ENCODE data around the gene GDA. TPM values are rescaled to one million over a fixed set of nuclear protein-coding genes. Genes with fewer than 3 reads are reported as not detected.

The GDA gene
- total RNA-seq, 1 donor from 2014 or later, result 2.4 TPM

DNA sequence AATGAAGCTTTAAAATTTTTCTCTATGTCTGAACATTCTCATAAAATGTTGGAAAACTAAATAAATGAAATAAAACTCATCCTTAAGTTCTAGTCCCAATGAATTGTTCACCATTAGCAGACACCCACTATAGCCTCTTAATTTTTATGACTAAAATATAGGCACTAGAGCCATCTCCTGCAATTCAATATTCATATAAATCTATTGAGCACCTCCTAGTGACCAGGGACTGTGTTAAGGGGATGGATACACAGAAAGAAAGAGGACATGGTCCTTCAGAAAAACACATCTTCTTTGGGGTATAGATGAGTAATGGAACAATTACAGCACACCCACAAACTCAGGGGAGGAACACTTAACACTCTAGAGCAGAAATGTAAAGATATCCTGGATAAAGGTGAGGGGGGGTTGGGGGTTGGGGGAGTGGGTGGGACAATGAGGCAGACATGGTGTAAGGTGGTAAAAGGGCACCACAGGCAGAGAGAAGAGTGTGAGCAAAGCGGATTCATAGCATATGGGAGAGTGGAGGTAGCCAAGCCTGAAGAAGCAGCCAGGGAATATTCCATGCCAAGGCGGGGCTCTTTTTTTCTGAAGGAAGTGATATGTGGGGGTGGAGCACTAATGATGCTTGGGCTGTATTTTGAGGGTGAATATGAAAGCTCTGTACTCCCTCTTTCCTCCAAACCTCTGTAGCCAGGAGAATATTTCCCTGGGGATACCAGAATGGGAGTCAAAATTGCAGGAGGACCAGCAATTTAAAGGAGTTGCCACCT lies 3.3 kb upstream of the GDA start:
- ATAC-seq, result no peak
- no peak for DNase-seq (ENCODE audit: low spot score)
- intact Hi-C loops (cut with DNase I), result no loop called here

DNA sequence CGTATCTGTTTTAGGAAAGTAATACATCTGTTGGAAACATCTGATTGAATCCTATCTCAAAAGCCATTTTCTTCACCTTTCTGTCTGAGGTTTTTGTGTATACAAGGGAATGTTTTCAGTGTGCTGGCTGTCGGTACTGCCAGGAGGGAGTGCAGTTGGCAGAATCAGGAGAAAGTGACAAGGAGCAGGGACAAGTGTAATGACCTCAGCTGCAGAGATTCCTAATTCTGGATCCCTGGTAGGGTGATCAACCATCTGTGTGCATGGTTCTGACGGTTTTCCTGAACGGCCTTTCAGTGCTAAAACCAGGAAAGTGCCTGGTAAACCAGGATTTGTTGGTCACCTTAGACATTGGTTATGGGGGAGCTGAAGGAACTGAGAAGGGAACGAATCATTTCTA lies 1.6 kb upstream of the GDA start:
- DNase-seq (ENCODE audit: low spot score) (no peak), ATAC-seq (no peak)
- intact Hi-C loops (cut with DNase I), result no loop called here

DNA sequence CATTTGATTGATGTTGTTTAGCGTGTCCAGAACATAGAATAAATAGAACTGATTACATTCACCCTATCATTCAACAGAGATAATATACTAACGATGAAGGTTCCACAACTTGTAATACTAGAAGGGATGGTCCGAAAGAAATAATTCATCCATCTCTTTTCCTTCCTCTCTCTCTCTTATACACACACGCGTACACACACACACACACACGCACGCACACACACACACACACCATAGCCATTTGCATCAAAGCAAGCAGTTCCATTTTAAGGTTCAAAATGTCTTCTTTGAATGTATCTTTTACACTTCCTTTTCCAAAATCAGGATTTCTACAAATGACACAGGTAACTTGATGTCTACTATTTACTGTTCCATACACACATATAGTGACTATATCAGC lies 887 bp downstream of the GDA start:
- no peak for ATAC-seq
- DNase-seq (ENCODE audit: low spot score), result no peak
- intact Hi-C loops (cut with DNase I), result no loop called here

DNA sequence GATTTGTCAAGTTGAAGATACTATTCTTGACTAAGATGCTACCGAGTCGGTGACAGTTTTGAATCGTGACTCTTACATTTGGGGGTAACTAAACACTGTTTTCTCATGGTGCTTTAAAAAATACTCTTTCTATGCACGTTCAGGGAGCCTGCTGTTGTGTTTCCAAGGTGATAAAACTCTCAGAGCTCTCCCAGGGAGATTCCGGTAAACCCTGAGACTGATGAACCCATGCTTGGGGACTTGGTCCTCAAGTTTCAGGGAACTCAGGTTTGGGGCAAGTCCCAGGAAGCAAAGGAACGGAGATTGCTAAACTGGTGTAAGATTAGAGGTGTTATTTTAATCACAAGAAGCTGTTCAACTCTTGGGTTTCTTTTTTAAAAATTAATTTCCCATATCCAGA lies 1.4 kb downstream of the GDA start:
- DNase-seq (ENCODE audit: low spot score), result no peak
- intact Hi-C loops (cut with DNase I), result no loop called here

DNA sequence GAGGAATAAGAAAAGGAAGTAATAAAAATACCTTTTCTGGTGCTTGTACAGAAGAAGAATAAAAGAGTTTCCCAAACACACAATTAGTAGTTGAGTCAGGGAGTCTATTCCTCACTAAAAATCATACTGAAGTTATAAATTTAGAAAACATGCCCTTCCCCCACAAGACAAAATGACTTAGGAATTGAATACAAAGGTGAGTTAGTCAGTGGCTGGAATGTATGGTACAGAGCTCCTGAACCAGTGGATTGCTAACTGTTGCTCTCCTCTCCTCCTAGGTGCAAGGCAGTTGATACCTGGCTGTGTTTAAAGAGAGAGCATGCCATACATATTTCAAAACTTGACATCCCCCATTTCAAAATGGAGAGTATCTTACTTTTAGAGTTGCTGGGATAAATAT lies 1.9 kb downstream of the GDA start:
- intact Hi-C loops (cut with DNase I), result no loop called here
- no peak for ATAC-seq
- no peak for DNase-seq (ENCODE audit: low spot score)

More for the DNA sequence above, 1.4 kb downstream of the GDA start:
- no peak for ATAC-seq

DNA sequence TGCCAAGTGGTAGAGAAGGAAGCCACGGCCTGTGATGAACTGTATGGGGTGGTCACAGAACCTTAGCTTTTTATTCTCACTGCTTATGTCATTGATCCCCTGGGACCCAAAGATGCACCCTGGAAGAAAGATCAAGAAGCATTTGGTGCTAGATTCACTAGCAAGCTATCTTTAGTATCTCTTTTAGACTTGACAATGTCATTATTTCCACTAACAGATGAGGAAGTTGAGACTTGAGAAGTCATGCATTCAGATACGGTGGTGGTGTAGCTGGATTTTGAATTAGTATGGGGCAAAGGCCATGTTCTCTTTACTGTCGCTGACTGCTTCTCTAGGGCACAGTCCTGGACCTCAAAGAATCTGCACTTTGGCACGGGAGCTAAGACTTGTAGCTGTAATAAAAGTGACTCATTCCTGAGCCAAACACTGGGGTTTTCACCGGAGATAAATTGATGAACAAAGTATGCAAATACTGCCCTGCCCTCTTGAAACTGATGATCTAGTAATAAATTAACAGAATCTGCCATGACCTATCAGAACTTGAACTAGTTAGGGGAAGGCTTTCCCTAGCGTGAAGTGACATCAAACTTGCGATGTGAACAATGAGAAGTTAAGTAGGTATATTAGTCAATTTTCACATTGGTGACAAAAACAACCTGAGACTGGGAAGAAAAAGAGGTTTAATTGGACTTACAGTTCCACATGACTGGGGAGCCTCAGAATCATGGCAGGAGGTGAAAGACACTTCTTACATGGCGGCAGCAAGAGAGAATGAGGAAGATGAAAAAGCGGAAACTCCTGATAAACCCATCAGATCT lies 5.4 kb downstream of the GDA start:
- ATAC-seq (no peak), DNase-seq (ENCODE audit: low spot score) (no peak)
- intact Hi-C loops (cut with DNase I), result no loop called here

DNA sequence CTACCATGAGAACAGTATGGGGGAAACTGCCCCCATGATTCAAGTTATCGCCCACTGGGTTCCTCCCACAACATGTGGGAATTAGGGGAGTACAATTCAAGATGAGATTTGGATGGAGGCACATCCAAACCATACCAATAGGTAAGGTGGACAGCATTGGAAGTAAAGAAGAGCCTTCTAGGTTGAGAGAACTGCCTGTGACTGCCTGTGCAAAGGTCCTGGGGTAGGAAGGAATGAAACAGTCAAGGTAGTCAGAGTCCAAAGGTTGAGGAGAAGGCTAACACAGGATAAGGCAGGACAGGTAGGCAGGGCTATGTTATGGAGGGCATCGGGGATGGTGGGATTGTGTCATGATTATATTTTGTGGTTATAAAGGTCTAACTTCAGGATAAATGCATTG lies 6.1 kb downstream of the GDA start:
- intact Hi-C loops (cut with DNase I), result no loop called here

DNA sequence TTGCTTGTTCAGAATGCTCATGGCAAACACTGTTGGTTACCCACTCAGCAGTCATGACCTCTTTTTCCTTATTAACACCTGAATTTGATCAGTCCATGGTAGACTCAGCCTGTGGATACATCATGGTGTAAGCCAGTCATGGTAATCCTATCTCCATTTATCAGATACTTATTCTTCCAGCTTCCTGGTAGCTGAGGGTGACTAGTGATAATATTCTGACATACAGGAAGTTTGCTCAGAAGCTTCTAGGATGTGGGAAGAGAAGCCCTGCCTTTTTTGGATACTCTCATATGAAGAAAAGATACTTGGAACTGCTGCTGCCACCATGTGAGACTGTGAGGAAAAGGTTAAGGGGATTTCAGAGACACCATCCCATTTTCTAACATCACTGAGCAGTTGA lies 7.3 kb downstream of the GDA start:
- no peak for ATAC-seq
- intact Hi-C loops (cut with DNase I), result no loop called here
- DNase-seq (ENCODE audit: low spot score), result no peak

More for the DNA sequence above, 6.1 kb downstream of the GDA start:
- no peak for ATAC-seq
- no peak for DNase-seq (ENCODE audit: low spot score)

DNA sequence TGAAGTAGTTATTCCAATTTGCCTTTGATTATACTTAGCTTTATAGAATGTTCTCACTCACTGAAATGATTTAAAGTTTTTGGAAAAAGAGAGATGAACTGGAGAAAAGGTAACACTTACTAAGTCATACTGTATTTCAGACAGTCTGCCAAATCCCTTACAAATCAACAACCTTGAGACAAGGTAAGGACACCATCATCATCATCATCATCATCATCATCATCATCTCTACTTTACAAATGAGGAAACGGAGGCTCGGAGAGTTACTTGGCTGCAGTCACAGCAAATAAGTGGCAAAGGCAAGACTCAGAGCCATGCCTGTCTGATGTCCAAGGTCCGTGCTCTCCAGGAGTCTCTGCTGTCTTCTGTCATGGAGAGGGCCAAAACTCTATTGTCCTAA lies 9.4 kb downstream of the GDA start:
- intact Hi-C loops (cut with DNase I), result no loop called here
- no peak for ATAC-seq
- no peak for DNase-seq (ENCODE audit: low spot score)

DNA sequence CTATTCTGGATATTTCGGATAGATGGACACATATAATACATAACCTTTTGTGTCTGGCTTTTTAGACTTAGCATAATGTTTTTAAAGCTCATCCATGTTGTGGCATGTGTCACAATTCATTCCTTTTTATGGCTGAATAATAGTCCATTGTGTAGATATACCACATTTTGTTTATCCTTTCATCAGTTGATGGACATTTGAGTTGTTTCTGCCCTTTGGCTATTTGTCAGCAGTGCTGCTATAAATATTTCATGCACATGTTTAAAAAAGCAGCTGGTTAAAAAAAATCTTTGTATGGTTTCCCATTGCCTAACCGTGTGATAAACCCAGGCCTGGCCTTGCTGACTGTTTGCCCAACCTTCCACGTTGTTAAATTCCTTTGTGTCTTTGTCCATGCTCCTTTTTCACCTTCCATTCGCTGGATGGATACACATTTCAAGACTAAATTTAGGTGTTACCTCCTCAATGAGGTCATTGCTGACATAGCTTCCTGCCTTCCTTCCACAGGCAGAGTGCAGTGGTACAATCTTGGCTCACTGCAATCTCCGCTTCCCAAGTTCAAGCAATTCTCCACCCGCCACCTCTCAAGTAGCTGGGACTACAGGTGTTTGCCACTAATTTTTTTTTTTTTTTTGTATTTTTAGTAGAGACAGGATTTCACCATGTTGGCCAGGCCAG lies 11.3 kb downstream of the GDA start:
- no peak for DNase-seq (ENCODE audit: low spot score)
- no peak for ATAC-seq
- intact Hi-C loops (cut with DNase I), result no loop called here

DNA sequence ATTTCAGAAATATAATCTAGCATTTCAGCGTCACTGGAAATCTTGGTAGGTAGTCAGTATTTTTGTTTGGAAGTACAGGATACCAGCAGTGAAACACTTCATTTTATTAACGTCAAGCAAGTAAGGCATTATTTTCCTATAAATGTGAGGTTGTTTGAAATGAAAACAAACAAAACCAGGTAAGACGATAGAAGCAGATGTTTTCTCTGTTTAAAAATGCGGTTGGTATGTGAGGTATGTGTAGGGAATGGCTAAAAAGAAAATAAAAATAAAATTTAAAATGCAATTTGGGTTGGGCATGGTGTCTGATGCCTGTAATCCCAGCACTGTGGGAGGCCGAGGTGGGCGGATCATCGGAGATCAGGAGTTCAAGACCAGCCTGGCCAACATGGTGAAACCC lies 16.1 kb downstream of the GDA start:
- DNase-seq (ENCODE audit: low spot score) (no peak), ATAC-seq (no peak)
- intact Hi-C loops (cut with DNase I), result no loop called here

DNA sequence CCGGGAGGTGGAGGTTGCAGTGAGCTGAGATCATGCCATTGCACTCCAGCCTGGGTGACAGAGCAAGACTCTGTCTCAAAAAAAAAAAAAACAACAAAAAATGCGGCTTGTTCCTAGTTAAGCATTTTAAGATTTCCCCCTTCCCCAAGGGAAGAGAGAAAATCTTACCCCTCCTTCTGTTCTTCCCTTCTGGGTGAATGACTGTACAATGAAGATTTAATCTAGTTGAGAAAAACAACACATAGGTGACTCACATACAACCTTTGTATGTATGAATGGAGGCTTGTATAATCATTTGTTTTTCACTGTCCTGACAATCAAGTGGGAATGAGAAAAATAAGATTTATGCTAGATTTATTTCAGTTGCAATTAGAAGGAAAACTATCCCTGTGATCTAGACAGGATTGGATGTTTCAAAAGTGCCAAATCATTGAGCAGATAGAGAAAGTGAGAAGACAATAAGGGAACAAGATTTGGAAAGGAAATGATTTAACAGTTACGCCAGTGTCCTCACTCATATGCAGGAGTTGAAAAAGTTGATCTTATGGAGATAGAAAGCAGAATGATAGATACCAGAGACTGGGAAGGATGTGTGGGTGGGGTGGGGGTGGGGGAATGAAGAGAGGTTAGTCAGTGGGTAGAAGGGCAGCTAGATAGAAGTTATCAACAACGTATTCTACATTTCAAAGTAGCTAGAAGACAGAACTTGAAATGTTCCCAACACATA lies 16.7 kb downstream of the GDA start:
- no peak for ATAC-seq
- intact Hi-C loops (cut with DNase I), result no loop called here
- DNase-seq (ENCODE audit: low spot score), result no peak

DNA sequence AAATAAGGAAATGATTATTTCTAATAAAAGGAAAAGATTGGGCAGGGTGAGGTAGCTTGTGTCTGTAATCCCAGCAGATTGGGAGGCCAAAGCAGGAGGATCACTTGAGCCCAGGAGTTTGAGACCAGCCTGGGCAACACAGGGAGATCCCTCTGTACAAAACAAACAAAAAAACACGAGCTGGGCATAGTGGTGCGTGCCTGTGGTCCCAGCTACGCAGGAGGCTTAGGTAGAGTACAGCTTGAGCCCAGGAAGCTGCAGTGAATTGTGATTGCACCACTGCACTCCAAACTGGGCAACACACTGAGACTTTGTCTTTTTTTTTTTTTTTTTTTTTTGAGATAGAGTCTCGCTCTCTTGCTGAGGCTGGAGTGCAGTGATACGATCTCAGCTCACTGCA lies 18.8 kb downstream of the GDA start:
- intact Hi-C loops (cut with DNase I), result no loop called here
- no peak for DNase-seq (ENCODE audit: low spot score)
- ATAC-seq, result no peak

DNA sequence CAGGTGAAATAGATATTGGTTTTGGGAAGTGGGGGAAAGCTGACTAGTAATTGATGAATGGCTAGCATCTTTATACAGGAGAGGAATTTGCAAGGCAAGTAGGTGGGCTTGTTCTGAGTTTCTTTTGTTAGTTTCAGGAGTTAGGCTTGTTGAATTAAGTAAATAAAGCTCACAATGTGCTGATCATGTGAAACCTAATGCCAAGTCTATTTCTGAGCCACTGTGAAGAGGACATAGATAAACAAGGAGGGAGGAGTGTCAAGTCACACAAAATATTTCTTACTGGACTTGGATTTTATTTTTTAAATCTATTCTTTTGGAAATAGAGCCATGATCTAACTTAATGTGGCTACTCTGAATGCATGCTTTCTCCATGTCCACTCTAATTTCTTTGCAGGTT lies 19.9 kb downstream of the GDA start:
- intact Hi-C loops (cut with DNase I), result no loop called here
- no peak for ATAC-seq

DNA sequence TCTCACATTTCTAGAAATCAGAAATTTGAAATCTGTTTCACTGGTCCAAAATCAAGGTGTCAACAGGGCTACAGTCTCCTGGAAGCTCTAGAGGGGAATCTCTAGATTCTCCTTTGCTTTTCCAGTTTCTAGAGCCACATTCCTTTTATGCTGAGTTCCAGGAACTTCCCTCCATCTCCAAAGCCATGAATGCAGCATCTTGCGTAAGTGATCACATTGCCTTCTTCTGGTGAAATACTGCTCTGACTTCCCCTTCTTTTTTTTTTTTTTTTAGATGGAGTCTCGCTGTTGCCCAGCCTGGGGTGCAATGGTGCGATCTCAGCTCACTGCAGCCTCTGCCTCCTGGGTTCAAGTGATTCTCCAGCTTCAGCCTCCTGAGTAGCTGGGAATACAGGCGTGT lies 23.8 kb downstream of the GDA start:
- ATAC-seq (no peak), DNase-seq (ENCODE audit: low spot score) (no peak)
- intact Hi-C loops (cut with DNase I), result no loop called here

More for the DNA sequence above, 19.9 kb downstream of the GDA start:
- DNase-seq (ENCODE audit: low spot score), result no peak

DNA sequence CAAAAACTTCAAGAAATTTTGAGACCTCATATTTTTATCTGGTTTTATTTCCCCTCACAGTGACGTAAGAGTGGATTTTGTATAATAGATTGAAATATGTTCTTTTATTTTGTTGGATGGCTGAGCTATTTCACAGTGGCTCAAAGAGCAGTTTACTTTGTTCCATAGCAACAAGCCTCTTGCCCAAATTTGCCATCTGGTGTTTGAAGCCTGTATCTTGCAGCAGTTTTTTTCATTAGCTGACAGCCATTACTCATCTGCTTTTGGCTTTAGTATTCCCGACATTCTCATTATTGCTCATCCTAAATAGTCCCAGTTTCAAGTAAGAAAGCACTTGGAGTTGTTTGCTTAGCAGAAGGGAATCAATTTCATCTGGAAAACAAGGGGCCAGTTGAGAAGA lies 36.3 kb downstream of the GDA start:
- DNase-seq (ENCODE audit: low spot score) (no peak), ATAC-seq (no peak)
- intact Hi-C loops (cut with DNase I), result no loop called here

DNA sequence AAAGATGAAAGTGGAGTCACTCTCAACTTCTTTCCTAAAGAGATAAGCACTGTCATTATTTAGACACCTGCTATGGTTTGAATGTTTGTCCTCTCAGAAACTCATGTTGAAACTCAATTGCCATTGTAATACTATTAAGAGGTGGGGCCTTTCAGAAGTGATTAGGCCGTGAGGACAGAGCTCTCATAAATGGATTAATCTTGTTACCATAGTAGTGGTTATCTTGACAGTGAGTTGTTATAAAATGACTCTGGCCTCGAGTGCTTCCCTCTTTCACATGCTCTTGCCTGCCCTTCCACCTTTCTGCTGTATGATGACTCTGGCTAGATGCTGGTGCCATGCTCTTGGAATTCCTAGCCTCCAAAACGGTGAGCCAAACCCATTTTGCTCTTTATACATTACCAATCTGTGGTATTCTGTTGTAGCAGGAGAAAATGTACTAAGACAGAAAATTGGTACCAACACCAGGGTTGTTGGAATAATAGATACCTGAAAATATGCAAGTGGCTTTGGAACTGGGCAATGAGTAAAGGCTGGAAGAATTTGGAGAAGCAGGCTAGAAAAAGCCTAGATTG lies 38.0 kb downstream of the GDA start:
- ATAC-seq, result no peak

DNA sequence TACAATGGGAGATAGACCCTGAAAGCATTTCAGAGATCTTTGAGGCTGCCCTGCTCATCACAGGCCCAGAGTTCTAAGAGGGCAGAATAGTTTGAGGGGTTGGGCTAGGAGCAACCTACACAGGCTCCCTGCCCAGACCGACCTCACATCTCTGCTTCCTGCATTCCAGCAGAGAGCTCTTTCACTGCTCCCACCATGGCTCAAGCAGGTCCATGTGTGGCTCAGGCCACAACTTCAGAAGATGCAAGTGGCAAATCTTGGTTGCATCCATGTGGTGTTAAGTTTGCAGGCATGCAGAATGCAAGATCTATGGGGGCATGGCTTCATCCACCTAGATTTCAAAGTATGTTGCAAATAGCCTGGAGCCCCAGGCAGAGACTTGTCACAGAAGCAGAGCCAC lies 39.0 kb downstream of the GDA start:
- intact Hi-C loops (cut with DNase I), result no loop called here
- DNase-seq (ENCODE audit: low spot score), result no peak
- no peak for ATAC-seq

More for the DNA sequence above, 38.0 kb downstream of the GDA start:
- intact Hi-C loops (cut with DNase I), result no loop called here
- DNase-seq (ENCODE audit: low spot score), result no peak

DNA sequence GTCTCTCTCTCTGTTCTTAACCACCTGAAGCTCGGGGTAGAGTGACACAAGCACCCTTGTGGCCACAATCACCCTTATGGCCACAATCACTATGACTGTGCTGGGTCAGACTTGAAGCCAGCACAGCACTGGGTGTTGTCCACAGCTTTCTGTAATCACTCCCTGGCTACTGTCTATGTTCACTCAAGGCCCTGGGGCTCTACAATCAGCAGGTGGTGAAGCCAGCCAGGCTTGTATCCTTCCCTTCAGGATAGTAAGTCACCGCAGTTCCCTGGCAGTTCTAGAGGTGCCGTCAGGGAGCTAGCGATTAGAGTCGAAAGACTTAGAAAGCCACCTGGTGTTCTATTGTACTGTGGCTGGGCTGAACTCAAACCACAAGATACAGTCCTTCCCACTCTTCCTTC lies 44.2 kb downstream of the GDA start:
- ATAC-seq, result no peak
- no peak for DNase-seq (ENCODE audit: low spot score)
- intact Hi-C loops (cut with DNase I), result no loop called here
